Stimulated activated CD8-positive, alpha-beta memory T cell treated with anti-CD3 and anti-CD28 coated beads, Interleukin-12 subunit alpha, Interleukin-12 subunit beta, amount 100 ng/mL, for 4 hours (primary cell): ENCODE measurements around the gene SLC4A5.
A peak's percentile ranks its signal among the peaks of the same experiment; 100 is the strongest.
"Not testable (repeated sequence)": the region's sequence is repeated elsewhere in the genome, so short reads cannot be mapped to it uniquely, and the experiment has no call there.

Experiments used
- DNase-seq: peaks from one replicate; pipeline ENCODE4 v3.0.0-alpha.2; 2020; ENCODE audit warnings: low read depth

The SLC4A5 gene

GRCh38 chr2:74199275-74199701 lies 143.9 kb downstream of the SLC4A5 start:
- no peak for DNase-seq

DNA sequence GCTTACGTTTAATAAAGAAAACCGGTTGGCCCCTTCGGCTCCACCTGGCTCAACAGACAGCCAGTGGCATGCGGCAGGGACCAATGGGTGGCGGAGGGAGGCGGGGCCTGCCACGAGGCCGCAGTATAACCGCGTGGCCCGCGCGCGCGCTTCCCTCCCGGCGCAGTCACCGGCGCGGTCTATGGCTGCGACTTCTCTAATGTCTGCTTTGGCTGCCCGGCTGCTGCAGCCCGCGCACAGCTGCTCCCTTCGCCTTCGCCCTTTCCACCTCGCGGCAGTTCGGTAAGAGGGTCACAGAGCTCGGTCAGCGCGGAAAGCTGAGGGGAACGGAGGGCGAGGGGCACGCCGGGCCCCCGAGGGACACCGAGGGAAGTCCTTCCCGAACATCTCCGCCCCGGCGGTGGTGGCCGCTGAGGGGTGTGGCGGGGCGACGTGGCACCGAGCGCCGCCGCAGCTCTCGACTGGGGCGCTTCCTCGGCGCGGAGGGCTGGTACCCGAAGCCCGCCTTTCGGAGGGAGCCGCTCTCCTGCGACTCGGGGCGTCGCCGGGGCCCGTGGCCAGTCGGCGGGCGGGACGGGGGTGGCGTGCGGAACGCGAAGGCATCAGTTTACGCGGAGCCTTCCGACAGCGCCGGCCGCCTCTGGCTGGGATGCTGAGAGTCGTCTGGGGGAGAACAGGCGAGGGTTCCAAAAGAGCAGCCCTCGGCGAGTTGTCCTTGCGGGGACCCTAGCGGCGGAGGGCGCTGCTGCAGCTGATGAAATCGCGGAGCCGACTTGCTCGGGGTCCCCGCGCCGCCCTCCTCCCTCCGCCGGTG lies 144.5 kb downstream of the SLC4A5 start, which contains the start of gene MTHFD2:
Gene MTHFD2, plus strand, starts transcription at position 155 of the 814 bp plus-strand sequence. Its CDS starts 27 bp downstream, at position 182.
- DNase-seq = peak; percentile 85

GRCh38 chr2:74198023-74198460 lies 145.2 kb downstream of the SLC4A5 start:
- DNase-seq = no peak

- DNase-seq = no peak
Observed at GRCh38 chr2:74197049-74197448, 146.2 kb downstream of the SLC4A5 start.

- no peak for DNase-seq
Observed at GRCh38 chr2:74194799-74195198, 148.4 kb downstream of the SLC4A5 start.

- DNase-seq = no peak
Observed at GRCh38 chr2:74191596-74192380, 151.4 kb downstream of the SLC4A5 start.

GRCh38 chr2:74188696-74189095 lies 154.5 kb downstream of the SLC4A5 start:
- no peak for DNase-seq

DNA sequence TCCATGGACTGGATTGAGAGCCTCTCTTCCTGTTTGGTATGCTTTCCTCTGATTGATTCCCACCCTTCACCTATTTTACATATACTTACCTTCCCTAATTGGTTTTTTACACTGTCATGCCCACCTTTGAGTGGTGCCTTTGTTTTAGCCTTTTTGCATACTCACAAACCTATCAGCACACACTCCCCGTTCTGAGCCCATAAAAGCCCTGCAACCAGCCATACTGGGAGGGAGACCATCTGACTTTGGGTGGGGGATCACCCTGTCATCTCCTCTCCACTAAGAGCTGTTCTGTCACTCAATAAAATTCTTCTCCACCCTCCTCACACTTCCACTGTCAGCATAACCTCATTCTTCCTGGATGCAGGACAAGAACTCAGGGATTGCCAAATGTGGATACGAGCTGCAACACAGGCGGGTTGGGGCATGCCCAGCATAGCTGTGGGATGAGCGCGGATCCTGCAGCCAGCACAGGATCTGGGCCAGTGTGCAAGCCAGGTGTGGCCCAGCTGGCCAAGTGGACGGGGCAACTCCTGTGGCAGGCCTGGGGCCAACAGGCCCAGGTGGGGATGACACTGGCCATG lies 155.1 kb downstream of the SLC4A5 start:
- DNase-seq = no peak

- DNase-seq = not testable (repeated sequence)
Observed at GRCh38 chr2:74186706-74187105, 156.5 kb downstream of the SLC4A5 start.

DNA sequence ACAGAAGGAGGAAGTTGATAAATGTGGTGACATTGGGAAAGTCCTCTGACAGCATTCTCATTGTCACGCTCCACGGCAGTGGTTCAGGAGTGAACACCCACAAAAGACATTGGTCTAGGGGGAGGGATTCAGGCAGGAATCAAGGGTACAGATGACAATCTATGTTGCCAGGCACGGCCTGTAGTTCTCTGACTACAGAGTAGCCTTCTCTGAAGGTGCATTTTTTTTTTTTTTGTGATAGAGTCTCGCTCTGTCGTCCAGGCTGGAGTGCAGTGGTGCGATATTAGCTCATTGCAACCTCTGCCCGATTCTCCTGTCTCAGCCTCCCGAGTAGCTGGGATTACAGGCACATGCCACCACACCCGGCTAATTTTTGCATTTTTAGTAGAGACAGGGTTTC lies 157.2 kb downstream of the SLC4A5 start:
- no peak for DNase-seq

DNA sequence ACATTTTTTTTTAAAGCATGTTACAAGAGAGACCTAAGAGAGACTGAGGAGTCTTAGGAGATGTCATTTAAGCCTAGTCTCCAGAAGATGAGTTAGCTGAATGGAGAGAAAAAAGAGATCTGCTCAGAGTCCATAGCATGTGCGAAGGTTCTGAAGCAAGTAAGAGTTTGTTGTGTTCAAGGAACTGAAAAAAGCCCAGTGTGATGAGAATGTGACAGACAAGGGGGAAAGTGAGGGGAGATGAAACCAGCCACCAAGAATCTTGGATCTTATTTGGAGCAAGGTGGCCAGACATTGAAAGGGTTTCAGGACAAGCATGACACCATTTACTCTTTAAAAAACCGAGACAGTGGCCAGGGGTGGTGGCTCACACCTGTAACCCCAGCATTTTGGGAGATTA lies 159.3 kb downstream of the SLC4A5 start:
- no peak for DNase-seq

GRCh38 chr2:74181739-74182138 lies 161.5 kb downstream of the SLC4A5 start:
- no peak for DNase-seq

GRCh38 chr2:74179063-74179865 lies 164.0 kb downstream of the SLC4A5 start:
- no peak for DNase-seq

GRCh38 chr2:74178211-74179062 lies 164.8 kb downstream of the SLC4A5 start, which contains the start of gene MOB1A:
Gene MOB1A (minus strand): TSS chr2:74178879. CDS start chr2:74178674, 205 bp downstream.
- DNase-seq = peak; percentile 95

DNA sequence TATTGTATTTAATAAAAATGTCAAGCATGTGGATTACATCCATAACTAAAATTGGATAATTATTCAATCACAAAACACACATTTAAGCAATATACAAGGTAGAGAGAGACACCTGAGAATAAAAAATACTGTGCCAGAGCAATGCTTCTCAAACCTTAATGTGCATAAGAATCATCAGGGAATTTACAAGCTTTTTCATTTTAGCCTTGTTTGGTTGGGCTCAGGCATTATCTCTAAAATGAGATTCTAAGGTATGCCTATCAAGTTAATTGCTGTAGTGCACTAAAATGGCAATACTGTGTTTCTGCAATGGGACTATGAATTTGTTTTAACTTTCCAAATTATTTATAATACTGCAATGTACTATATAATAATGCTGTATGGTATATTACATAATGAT lies 165.5 kb downstream of the SLC4A5 start:
- DNase-seq = no peak

- DNase-seq = no peak
Observed at GRCh38 chr2:74174909-74175308, 168.3 kb downstream of the SLC4A5 start.

DNA sequence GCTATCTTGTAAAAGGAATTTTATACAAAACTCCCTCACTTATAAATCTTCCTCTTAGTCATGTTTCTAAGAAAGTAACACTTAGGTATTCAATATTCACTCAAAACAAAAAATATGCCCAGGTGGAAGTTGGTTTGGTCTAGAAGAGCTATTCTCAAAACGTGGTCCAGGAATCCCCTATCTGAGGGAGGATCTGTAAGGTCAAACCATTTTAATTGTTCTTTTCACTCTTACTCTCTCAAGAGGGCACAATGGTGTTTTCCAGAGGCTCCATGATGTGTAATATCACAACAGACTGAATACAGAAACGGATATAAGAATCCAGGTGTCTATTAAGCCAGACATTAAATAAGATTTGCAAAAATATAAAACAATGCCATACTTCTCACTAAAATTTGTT lies 174.5 kb downstream of the SLC4A5 start:
- DNase-seq = no peak
